Activated T-cell treated with anti-CD3 and anti-CD28 coated beads, Interleukin-2, amount 50 U/mL, for 24 hours (primary cell): ENCODE results near the gene TRMT2A.
A peak's percentile ranks its signal among the peaks of the same experiment; 100 is the strongest.
"Not testable (repeated sequence)": the region's sequence is repeated elsewhere in the genome, so short reads cannot be mapped to it uniquely, and the experiment has no call there.

Source experiments
- DNase-seq: peaks from one replicate; pipeline ENCODE4 v3.0.0-alpha.2; 2020
- H3K27ac Mint-ChIP-seq: 2 replicates; pipeline ENCODE4 v1.8.0; 2020; ENCODE audit warnings: mild to moderate bottlenecking, mixed read lengths
- H3K27me3 Mint-ChIP-seq: 2 replicates; pipeline ENCODE4 v1.8.0; 2020; ENCODE audit warnings: mixed read lengths
- H3K36me3 Mint-ChIP-seq: 2 replicates; pipeline ENCODE4 v1.8.0; 2020; ENCODE audit warnings: low read depth, mixed read lengths
- H3K4me1 Mint-ChIP-seq: 2 replicates; pipeline ENCODE4 v1.8.0; 2020; ENCODE audit warnings: low read depth, mixed read lengths
- H3K4me3 Mint-ChIP-seq: 2 replicates; pipeline ENCODE4 v1.8.0; 2020; ENCODE audit warnings: mild to moderate bottlenecking, moderate library complexity, mixed read lengths
- H3K9me3 Mint-ChIP-seq: 2 replicates; pipeline ENCODE4 v1.8.0; 2020; ENCODE audit warnings: mixed read lengths

The TRMT2A gene

DNA sequence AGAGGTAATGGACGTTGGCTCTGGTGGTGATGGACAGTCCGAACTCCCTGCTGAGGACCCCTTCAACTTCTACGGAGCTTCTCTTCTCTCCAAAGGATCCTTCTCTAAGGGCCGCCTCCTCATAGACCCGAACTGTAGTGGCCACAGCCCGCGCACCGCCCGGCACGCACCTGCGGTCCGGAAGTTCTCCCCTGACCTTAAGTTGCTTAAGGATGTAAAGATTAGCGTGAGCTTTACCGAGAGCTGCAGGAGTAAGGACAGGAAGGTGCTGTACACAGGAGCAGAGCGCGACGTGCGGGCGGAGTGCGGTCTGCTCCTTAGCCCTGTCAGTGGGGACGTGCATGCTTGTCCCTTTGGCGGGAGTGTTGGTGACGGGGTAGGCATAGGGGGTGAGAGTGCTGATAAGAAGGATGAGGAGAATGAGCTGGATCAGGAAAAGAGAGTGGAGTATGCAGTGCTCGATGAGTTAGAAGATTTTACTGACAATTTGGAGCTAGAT is 30.9 kb downstream of the TRMT2A start:
- DNase-seq: no peak
- Mint-ChIP-seq H3K9me3 (no peaks in the 10 kb centered on the region), H3K27ac (no peak overlapping the region), H3K4me3 (no peak overlapping the region), H3K27me3 (no peaks in the 10 kb centered on the region), H3K36me3 (peaks cover 94% of the 10 kb centered on the region), H3K4me1 (peaks cover 57% of the 10 kb centered on the region)

DNA sequence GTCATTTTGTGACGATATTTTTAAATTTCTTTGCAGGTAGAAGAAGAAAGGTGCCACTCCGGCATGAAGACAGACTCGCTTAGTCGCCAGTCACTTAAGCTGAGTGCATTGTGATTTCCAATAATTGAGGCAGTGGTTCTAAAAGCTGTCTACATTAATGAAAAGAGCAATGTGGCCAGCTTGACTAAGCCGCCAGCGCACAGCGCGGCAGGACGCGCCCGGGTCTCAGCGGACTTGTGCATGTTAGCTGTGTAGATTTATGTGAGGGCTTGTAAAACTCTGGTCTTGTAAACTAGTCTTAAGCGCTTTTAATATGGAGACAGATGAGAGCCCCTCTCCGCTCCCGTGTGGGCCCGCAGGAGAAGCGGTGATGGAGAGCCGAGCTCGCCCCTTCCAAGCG is 31.4 kb downstream of the TRMT2A start:
- H3K36me3 Mint-ChIP-seq: peaks cover 94% of the 10 kb centered on the region
- peaks cover 58% of the 10 kb centered on the region for H3K4me1 Mint-ChIP-seq
- H3K27me3 Mint-ChIP-seq: no peaks in the 10 kb centered on the region

DNA sequence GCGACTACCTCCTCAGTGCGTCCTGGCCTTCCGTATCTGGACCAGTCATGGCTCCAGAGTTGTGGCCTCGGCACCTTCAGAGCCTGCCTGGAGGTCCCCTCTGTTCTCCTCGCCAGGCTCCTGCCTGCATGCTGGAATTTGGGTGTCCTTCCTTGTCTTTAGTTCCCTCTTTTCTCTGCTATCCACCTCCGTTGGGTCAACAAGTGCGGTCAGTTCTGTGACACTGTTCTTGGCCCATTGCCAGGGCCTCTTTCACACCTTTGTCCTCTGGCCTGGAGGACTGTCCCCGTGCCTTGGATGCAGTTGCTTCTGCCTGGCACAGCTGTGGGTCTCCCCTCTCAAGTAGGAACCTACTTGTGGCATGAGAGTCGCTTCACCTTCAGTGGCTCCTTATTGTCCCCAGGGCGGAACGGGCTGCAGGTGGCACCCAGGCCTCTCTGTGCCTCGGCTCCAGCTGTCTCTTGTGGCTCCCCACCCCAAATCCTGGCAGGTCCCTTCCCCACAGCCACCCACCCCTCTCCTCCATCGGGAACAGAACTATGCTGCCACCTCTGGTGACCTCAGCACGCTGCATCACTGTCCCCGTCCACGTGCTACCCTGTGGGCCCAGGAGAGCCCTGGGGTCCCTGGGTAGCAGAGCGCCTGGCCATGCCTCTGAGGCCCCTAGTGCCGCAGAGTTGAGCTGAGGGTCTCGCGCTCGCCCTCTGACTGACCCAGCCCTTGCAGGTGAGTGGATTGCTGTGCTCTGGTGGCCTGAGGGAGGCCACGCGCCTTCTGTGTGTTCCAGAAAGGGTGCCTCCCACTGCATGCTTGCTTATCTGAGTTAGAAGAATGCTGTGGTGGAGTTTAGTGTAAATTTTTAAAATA is 32.2 kb downstream of the TRMT2A start:
- no peak overlapping the region for H3K4me3 Mint-ChIP-seq
- no peaks in the 10 kb centered on the region for H3K9me3 Mint-ChIP-seq
- peak overlapping the region; percentile 72 for H3K27ac Mint-ChIP-seq
- peaks cover 55% of the 10 kb centered on the region for H3K4me1 Mint-ChIP-seq
- no peak for DNase-seq
- H3K36me3 Mint-ChIP-seq: peaks cover 88% of the 10 kb centered on the region
- no peaks in the 10 kb centered on the region for H3K27me3 Mint-ChIP-seq

More for the DNA sequence above, 31.4 kb downstream of the TRMT2A start:
- Mint-ChIP-seq H3K9me3 (no peaks in the 10 kb centered on the region), H3K27ac (no peak overlapping the region), H3K4me3 (no peak overlapping the region)
- no peak for DNase-seq

DNA sequence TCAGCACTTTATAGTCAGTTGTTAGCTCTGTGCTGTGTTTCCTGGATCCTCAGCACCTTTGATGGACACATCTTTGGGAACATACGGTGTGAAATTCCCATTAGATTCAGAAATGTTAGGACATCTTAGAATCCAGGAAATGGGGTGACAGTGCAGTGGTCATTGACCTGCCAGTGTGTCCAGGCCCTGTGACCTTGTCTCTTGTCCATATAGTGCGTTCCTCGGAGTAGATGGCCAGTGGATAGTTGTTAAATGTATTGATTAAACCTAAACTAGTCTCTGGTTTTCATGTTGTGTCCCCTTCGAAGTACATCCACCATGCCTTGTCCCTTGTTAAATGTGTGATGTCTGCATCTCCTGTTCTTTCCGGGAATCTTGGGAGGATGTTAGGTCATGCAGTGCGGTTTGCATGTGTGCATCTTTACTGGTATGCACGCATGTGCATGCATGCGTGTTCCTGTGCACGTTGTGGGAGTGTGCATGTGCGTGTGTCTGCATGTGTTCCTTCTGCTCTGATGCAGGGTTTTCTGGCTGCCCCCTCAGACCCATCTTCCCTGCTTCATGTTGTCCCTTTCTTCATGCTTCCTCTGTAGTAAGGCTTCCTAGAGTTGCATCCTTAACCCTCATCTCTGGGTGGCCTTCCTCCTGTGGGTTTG is 33.0 kb downstream of the TRMT2A start:
- Mint-ChIP-seq H3K4me1 (peaks cover 54% of the 10 kb centered on the region), H3K9me3 (no peaks in the 10 kb centered on the region), H3K27me3 (no peaks in the 10 kb centered on the region), H3K4me3 (no peak overlapping the region), H3K36me3 (peaks cover 84% of the 10 kb centered on the region), H3K27ac (peak overlapping the region; percentile 23)
- no peak for DNase-seq

DNA sequence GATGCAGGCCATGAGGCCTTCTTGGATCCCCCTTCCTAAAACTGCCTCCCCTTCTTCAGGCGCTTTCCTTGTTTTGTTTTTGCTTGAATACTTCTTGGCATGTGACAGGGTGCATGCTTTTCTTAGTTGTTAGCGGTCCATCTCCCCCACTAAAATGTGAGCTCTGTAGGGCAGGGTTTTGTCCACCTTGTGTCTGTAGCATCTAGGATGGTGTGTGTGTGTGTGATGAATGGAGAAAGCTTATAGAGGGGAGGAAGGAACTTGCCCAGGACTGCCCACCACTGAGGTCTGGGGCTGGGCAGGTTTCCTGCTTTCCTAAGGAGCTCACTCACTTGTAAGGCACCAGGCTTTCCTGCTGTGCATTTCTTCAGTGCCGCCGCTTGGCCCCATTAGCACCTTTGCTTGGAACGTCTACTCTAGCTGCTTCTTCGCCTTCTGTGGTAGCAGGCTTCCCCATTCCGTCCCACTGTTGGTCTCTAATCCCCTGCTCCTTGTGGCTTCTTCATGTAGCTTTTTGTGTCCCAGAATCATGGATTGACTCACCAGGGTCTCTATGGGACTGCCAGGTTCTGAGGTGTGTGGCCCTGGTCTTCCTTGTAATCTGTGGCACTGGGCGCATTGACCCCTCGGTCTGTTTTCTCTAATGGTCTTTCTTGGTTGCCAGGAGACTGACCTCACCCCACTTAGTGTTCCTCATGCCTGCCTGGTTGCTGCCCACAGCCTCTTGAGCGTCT is 33.7 kb downstream of the TRMT2A start:
- peaks cover 54% of the 10 kb centered on the region for H3K4me1 Mint-ChIP-seq
- no peaks in the 10 kb centered on the region for H3K9me3 Mint-ChIP-seq
- peak overlapping the region; percentile 69 for H3K27ac Mint-ChIP-seq
- H3K27me3 Mint-ChIP-seq: no peaks in the 10 kb centered on the region
- peak overlapping the region; percentile 28 for H3K4me3 Mint-ChIP-seq
- peaks cover 77% of the 10 kb centered on the region for H3K36me3 Mint-ChIP-seq
- no peak for DNase-seq

DNA sequence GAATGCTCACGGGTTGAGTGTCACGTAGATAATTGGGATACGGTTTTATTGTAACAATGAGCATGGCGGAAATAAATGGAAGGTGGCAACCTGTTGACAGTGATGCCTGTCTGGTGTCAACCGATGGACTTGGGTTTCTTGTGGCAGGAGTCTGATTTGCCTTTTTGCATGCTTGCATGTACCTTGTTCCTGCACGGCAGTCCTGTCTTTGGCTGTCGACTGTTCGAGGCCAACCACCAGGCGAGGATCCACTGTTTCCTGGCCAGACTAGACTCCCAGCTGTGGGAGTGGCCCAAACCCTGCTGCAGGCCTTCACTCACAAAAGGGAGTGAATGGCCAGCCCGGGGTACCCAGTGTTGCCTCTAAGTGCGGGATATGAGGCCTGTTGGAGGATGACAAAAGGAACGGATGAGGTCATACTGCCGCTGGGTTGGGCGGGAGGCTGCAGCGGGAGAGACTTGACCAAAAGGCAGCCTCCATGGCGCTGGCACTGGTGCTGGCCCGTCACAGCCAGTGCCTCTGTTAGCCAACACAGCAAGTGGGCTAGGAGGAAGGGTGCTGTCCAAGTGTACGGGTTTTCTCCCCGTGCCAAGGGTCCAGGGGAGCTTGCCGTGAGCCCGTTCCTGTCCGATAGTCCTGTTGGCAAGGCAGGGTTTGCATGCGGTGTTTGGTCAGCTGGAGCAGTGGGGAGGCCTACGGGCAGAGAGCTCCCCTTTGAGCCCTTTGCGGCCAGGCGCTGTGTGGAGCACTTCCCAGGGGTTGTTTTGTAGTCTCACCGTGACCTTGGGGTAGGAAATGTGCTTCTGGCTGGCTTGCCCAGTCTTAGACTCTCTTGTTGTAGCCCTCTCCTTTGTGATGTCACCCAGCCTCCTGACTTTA is 36.0 kb downstream of the TRMT2A start:
- peak overlapping the region; percentile 89 for H3K4me3 Mint-ChIP-seq
- H3K4me1 Mint-ChIP-seq: peaks cover 44% of the 10 kb centered on the region
- H3K27ac Mint-ChIP-seq: peak overlapping the region; percentile 90
- peaks cover 54% of the 10 kb centered on the region for H3K36me3 Mint-ChIP-seq
- no peaks in the 10 kb centered on the region for H3K9me3 Mint-ChIP-seq
- DNase-seq: peak; percentile 45
- H3K27me3 Mint-ChIP-seq: no peaks in the 10 kb centered on the region

DNA sequence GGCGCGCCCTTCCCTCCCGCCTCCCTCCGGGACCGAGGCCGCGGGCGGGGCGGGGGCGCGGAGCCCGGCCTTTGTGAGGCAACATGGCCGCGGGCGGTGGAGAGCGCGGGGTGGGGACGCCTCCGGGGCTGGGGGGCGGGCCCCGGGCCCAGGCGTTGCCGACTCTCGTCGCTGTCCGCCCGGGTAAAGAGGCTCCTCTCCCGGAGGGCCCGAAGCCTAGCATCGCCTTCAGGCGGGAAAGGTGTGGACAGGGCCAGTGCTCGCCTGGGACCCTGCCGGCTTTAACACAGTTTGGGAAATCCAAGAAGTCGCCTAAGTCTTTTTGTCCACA is 36.6 kb downstream of the TRMT2A start:
- H3K4me3 Mint-ChIP-seq: peak overlapping the region; percentile 89
- no peaks in the 10 kb centered on the region for H3K9me3 Mint-ChIP-seq
- peak; percentile 85 for DNase-seq
- peaks cover 48% of the 10 kb centered on the region for H3K36me3 Mint-ChIP-seq
- peaks cover 44% of the 10 kb centered on the region for H3K4me1 Mint-ChIP-seq
- H3K27ac Mint-ChIP-seq: peak overlapping the region; percentile 90
- H3K27me3 Mint-ChIP-seq: no peaks in the 10 kb centered on the region

DNA sequence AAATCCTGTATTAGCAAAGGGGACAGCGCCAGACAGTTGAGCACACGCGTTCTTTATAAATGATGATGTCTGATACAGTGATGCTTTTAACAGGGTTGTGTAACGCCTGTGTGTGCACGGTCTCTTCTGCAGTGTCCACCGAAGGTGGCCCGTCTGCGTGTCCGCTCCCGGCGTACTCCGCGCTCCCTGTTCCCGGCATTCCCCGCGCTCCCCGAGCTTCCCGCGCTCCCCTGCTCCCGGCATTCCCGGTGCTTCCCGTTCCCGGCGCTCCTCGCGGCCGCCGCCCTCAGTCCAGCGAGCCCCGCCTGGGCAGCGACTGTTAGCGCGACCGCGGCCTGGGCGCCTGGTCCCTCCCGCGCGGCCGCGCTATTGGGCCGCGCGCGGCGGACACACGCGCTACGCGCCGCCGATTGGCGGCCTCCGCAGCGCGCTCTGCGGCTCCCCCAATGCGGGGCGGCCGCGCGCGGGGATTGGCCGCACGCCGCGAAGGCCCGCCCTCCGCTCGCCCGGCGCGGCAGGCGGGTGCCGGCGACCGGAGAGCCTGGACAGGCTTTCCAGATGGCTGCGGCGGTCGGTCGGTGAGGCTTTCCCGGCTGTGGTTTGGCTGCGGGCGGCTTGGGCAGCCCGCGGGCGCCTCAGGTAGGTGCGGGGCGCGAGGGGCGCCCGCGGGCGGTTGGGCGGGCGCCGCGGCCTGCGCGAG is 37.1 kb downstream of the TRMT2A start, which contains the start of gene DGCR8:
TSS of gene DGCR8 (plus strand) at position 497 of the 700 bp plus-strand sequence. CDS start 5,723 bp downstream, outside the sequence.
- H3K4me3 Mint-ChIP-seq: peak within 1 kb of the TSS; percentile 89
- no peaks in the 10 kb centered on the region for H3K27me3 Mint-ChIP-seq
- H3K9me3 Mint-ChIP-seq: no peaks in the 10 kb centered on the region

DNA sequence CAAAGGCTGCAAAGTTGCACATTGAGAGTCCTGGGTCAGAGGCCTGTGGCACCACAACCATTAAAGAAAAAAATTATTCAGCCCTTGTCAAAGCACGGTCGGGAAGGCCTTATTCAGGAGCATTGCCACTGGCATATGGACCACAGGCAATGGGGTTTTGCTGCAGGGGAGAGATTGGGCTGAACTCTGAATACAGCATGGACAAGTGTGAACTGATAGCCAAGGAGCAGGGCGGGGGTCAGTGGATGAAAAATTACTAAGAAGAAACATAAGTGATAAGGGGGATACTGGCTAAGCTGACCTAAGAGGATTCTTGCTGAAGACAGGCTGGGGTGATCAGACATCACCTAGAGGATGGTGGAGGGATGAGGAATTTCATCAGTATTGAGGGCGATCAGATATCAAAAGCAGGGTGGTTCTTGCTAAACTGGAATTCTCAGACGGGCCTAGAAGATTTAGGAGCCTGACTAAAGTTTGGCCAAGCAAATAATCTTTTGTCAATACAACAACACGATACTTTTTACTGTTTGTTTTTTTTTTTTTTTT is 40.3 kb downstream of the TRMT2A start:
- H3K4me1 Mint-ChIP-seq: peaks cover 11% of the 10 kb centered on the region
- H3K27me3 Mint-ChIP-seq: no peaks in the 10 kb centered on the region
- no peak overlapping the region for H3K27ac Mint-ChIP-seq
- no peak overlapping the region for H3K4me3 Mint-ChIP-seq
- H3K36me3 Mint-ChIP-seq: peaks cover 17% of the 10 kb centered on the region
- no peak for DNase-seq
- H3K9me3 Mint-ChIP-seq: no peaks in the 10 kb centered on the region

More for the DNA sequence above, 37.1 kb downstream of the TRMT2A start, which contains the start of gene DGCR8:
- peak; percentile 85 for DNase-seq
- peaks cover 39% of the 10 kb centered on the region for H3K4me1 Mint-ChIP-seq
- peak within 1 kb of the TSS; percentile 95 for H3K27ac Mint-ChIP-seq
- H3K36me3 Mint-ChIP-seq: peaks cover 43% of the 10 kb centered on the region

DNA sequence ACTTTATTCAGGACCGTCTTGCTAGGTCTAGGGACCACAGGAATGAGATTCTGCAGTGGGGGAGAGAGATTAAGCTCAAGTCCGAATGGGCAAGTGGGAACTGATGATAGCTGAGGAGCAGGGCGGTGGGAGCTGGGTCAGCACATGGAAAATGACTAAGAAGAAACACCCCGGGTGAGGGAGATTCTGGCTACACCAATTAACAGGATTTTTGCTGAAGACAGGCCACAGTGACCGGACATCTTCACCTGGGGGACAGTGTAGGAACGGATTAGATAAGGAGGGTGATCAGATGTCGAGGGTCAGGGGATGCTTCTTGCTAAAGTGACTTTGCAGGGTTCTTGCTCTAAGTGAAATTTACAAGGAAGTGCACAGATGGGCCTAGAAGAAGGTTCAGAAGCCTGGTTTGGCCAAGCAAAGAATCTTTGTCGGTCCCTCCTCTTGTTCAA is 45.5 kb downstream of the TRMT2A start:
- Mint-ChIP-seq H3K4me3 (no peak overlapping the region), H3K4me1 (no peaks in the 10 kb centered on the region), H3K27me3 (no peaks in the 10 kb centered on the region), H3K9me3 (no peaks in the 10 kb centered on the region), H3K27ac (no peak overlapping the region), H3K36me3 (no peaks in the 10 kb centered on the region)
- no peak for DNase-seq

DNA sequence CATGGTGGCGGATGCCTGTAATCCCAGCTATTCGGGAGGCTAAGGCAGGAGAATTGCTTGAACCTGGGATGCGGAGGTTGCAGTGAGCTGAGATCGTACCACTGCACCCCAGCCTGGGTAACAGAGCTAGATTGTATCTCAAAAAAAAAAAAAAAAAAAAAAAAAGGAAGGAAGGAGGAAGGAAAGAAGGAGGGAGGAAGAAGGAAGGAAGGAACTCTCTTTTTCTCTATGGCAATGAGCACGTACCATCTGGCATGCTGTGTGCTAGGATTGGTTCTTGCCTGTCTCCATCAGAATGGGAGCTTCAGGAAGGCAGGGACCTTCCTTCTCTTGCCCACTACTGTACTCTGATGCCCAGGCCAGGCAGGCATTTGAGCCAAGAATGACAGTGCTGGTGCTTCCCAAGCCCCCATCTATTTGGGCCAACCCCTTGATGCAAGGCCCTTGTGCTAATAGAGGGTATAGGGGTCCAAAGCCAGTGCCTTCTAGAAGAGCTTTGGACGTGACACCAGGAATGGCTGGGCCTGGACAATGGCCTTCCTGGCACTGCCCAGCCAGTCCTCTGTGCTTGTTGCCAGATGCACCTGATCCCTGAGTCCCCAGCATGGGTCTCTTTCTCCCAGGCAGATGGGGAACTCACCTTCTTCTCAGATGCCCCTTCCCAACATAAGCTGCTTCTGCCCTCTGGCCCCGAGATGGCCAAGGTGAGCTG is 47.5 kb downstream of the TRMT2A start:
- H3K9me3 Mint-ChIP-seq: no peaks in the 10 kb centered on the region
- no peak for DNase-seq
- peaks cover 8% of the 10 kb centered on the region for H3K36me3 Mint-ChIP-seq
- H3K4me1 Mint-ChIP-seq: no peaks in the 10 kb centered on the region
- no peak overlapping the region for H3K27ac Mint-ChIP-seq
- H3K27me3 Mint-ChIP-seq: no peaks in the 10 kb centered on the region
- no peak overlapping the region for H3K4me3 Mint-ChIP-seq

DNA sequence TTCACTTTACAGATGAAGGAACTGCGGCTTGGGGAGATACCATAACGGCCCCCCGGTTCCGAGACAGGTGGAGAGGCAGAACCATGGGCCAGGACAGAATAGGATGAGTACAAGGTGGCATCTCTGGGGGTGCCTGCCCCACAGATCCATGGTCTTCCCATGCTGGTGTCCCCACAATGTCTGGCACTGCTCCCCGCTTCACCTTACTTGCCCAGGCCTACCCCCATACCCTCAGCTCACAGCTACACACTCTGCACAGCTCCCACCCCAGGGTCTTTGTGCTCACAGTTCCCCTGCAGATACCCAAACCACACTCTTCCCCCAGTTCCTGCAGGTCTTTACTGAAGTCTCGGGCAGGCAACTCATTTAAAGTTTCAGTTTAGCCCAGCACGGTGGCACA is 48.4 kb downstream of the TRMT2A start:
- peaks cover 16% of the 10 kb centered on the region for H3K36me3 Mint-ChIP-seq
- H3K4me1 Mint-ChIP-seq: no peaks in the 10 kb centered on the region
- H3K9me3 Mint-ChIP-seq: no peaks in the 10 kb centered on the region
- DNase-seq: no peak
- H3K4me3 Mint-ChIP-seq: no peak overlapping the region
- H3K27ac Mint-ChIP-seq: no peak overlapping the region
- no peaks in the 10 kb centered on the region for H3K27me3 Mint-ChIP-seq

DNA sequence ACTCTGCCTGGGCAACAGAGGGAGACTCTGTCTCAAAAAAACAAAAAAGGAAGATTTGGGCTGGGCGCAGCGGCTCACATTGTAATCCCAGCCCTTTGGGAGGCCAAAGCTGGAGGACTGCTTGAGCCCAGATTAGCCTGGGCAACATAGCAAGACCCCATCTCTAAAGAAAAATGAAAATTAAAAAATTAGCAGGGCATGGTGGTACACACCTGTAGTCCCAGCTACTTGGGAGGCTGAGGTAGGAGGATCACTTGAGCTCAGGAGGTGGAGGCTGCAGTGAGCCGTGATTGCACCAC is 49.7 kb downstream of the TRMT2A start:
- not testable (repeated sequence) for H3K4me3 Mint-ChIP-seq, H3K9me3 Mint-ChIP-seq, H3K27me3 Mint-ChIP-seq, DNase-seq, H3K27ac Mint-ChIP-seq, H3K4me1 Mint-ChIP-seq
- H3K36me3 Mint-ChIP-seq: peaks cover 27% of the 10 kb centered on the region
